Testis (tissue), 3 donors: ENCODE results near the gene GLS. TPM values are rescaled to one million over a fixed set of nuclear protein-coding genes. Genes with fewer than 3 reads are reported as not detected.

ENCODE experiments used
- DNase-seq: peaks from one replicate; pipeline ENCODE4 v3.0.0-alpha.2; 2019
- H3K27ac ChIP-seq, 2 donors: fragments of 200-600 bp; sonication (generic); one replicate each; pipeline ENCODE4 v1.5.1; 2019
- H3K27me3 ChIP-seq: fragments of 200-600 bp; sonication (generic); one replicate; pipeline ENCODE4 v1.5.1; 2019
- H3K36me3 ChIP-seq: fragments of 200-600 bp; sonication (generic); one replicate; pipeline ENCODE4 v1.5.1; 2017; ENCODE audit warnings: low read depth; ENCODE audit errors: missing control alignments
- H3K4me1 ChIP-seq: fragments of 200-600 bp; sonication (generic); one replicate; pipeline ENCODE4 v1.5.1; 2019
- H3K4me3 ChIP-seq, 2 donors: fragments of 200-600 bp; sonication (generic); one replicate each; pipeline ENCODE4 v1.5.1; 2017 to 2019
- H3K9me3 ChIP-seq: fragments of 200-600 bp; sonication (generic); one replicate; pipeline ENCODE4 v1.5.1; 2017
- CTCF ChIP-seq, 3 experiments: fragments of 450-650 bp in 2 of 3; fragments of 200-600 bp in 1 of 3; sonication (generic) in 1 of 3; IDR thresholded peaks; one replicate each; pipeline ENCODE4 v1.5.1; 2016 to 2019; ENCODE audit warnings: antibody characterized with exemption in 3 of 3, mild to moderate bottlenecking in 2 of 3, moderate library complexity in 1 of 3
- POLR2A ChIP-seq: fragments of 450-650 bp; IDR thresholded peaks from one replicate; pipeline ENCODE4 v1.6.1; 2017; ENCODE audit warnings: antibody characterized with exemption, mild to moderate bottlenecking, moderate library complexity
- WGBS, 2 donors: methylation state at CpG; one replicate each; pipeline ENCODE4 v1.1.5; 2018; 5-methylcytosine and 5-hydroxymethylcytosine counted together
- intact Hi-C: fragments of 100-400 bp; cut with DNase I; formaldehyde crosslinking; loops from one replicate; pipeline ENCODE4 v1.15.1; 2023; ENCODE audit warnings: low total_unique reads
- polyA plus RNA-seq: library from polyadenylated mRNA; stranded (reverse); fragments of 350-450 nt; fragmentation: Illumina TruSeq; extraction: RNeasy Lipid Tissue Mini Kit (QIAGEN cat#74804); gene quantifications from one replicate; pipeline ENCODE4 v1.2.3, GENCODE V29; 2014; ENCODE audit warnings: low read depth, low replicate concordance; ENCODE audit not compliant: insufficient read depth
- total RNA-seq, 2 donors: library from RNA; depleted of rRNA; stranded (reverse); fragments of >200 nt; gene quantifications; one replicate each; pipeline ENCODE4 v1.2.3, GENCODE V29; 2016

Gene GLS
- total and polyA plus RNA-seq, 3 donors from 2014 or later: 22.8 to 130 (median 77.7) TPM

GRCh38 chr2:190841707-190842505 is 38.7 kb upstream of the GLS start:
- Histone ChIP-seq H3K27me3 (no peaks in the 10 kb centered on the region), H3K27ac (no peak overlapping the region), H3K9me3 (no peaks in the 10 kb centered on the region), H3K36me3 (no peaks in the 10 kb centered on the region), H3K4me3 (no peak overlapping the region), H3K4me1 (peaks cover 3% of the 10 kb centered on the region)
- WGBS, 2 donors: 84 to 91% methylated on average over 8 of the region's 8 CpGs
- TF ChIP-seq POLR2A (no peak), CTCF (IDR thresholded peaks at IDR 0.05) (no peak)
- no peak for DNase-seq
- intact Hi-C loops: no loop called here

DNA sequence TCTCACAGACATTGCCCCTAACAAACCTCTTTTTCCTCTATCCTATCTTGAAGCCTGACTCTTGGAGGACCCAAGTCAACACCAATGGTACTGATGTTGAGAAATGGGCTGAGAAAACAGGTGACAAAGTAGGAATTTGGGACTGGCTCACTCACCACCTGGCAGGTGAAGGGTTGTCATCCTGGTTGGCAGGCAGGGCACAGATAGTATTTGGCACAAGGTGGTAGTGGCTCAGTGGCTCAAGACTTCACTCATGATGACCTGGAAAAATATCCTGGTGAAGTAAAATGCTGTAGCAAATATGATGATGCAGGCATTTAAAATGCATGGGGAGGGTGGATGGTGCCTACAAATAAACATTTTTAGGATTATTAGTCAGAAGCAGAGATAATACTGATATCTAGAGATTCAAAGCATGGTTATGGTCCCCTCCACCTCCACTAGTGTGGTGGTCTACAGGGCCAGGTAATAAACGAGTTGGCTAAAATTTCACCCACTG is 38.0 kb upstream of the GLS start:
- Histone ChIP-seq H3K4me1 (no peaks in the 10 kb centered on the region), H3K9me3 (no peaks in the 10 kb centered on the region), H3K27me3 (no peaks in the 10 kb centered on the region), H3K36me3 (no peaks in the 10 kb centered on the region), H3K4me3 (no peak overlapping the region), H3K27ac (no peak overlapping the region)
- DNase-seq: no peak
- WGBS, 2 donors: 89 to 100% methylated on average over 1 of the region's 1 CpG
- TF ChIP-seq CTCF (IDR thresholded peaks at IDR 0.05) (no peak), POLR2A (no peak)
- intact Hi-C loops: no loop called here

GRCh38 chr2:190843890-190844699 is 36.5 kb upstream of the GLS start:
- no peak overlapping the region for H3K27ac ChIP-seq
- H3K36me3 ChIP-seq: no peaks in the 10 kb centered on the region
- H3K9me3 ChIP-seq: no peaks in the 10 kb centered on the region
- TF ChIP-seq CTCF (IDR thresholded peaks at IDR 0.05) (no peak), POLR2A (no peak)
- no peak overlapping the region for H3K4me3 ChIP-seq
- 97 to 98% methylated on average over 3 of the region's 3 CpGs for WGBS, 2 donors
- intact Hi-C loops: no loop called here
- H3K4me1 ChIP-seq: no peaks in the 10 kb centered on the region
- DNase-seq: no peak
- no peaks in the 10 kb centered on the region for H3K27me3 ChIP-seq

GRCh38 chr2:190844700-190845401 is 35.8 kb upstream of the GLS start:
- H3K9me3 ChIP-seq: no peaks in the 10 kb centered on the region
- 85 to 96% methylated on average over 4 of the region's 4 CpGs for WGBS, 2 donors
- no peak overlapping the region for H3K27ac ChIP-seq
- H3K4me3 ChIP-seq: no peak overlapping the region
- DNase-seq: no peak
- intact Hi-C loops: no loop called here
- no peaks in the 10 kb centered on the region for H3K27me3 ChIP-seq
- H3K36me3 ChIP-seq: no peaks in the 10 kb centered on the region
- TF ChIP-seq POLR2A (no peak), CTCF (IDR thresholded peaks at IDR 0.05) (no peak)
- H3K4me1 ChIP-seq: no peaks in the 10 kb centered on the region
